GM19372 (cell line): ENCODE data around the gene PGLYRP4.
"Not testable (repeated sequence)": the region's sequence is repeated elsewhere in the genome, so short reads cannot be mapped to it uniquely, and the experiment has no call there.

Source experiments
- ATAC-seq: cut with Tn5 transposase; IDR thresholded peaks from one replicate; pipeline ENCODE4 v1.9.1; 2021; ENCODE audit warnings: mild to moderate bottlenecking, low read depth, moderate library complexity; ENCODE audit not compliant: unreplicated experiment

PGLYRP4 gene

DNA sequence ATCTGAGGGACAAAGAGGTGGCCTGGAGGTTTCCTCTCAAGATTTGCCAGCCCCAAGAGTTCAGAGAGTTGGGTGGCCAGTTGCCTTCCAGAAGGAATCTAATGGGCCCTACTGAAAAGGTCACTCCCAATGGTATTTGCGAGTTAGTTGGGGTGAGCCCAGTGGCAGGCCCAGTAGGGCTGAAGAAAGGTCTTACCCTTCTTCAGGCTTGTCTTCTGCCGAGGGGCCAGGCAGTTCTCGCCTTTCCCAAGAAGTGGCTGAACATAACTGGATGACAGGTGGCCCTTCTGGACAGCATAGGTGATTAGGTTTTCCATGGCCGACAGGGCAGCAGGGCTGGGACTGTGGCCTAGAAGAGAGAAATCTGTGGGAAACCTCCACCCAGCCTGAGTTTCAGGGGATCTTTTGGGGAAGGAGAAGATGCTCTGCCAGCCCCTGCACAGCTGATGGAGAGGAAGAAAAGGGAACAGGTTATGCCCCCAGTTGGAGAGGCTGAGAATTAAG is 7.2 kb downstream of the PGLYRP4 start:
- ATAC-seq, result no peak

DNA sequence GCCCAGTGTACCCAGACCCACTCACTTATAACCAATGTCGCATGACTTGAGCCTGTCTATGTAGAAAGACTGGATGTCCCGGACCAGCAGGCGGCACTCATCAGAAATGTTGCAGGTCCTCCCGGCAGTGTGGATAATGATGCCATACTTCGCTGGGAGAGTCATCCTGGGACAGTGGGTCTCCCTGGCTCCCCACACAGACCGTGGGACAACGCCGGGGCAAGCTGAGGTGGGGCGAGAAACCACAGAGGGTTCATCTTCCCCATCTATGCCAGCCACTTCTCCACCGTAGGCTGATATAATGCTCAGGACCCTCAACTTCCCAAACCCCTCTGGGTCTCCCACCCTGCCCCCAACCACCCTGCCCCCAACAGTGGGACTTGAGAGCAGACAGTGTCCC is 8.3 kb downstream of the PGLYRP4 start:
- no peak for ATAC-seq

DNA sequence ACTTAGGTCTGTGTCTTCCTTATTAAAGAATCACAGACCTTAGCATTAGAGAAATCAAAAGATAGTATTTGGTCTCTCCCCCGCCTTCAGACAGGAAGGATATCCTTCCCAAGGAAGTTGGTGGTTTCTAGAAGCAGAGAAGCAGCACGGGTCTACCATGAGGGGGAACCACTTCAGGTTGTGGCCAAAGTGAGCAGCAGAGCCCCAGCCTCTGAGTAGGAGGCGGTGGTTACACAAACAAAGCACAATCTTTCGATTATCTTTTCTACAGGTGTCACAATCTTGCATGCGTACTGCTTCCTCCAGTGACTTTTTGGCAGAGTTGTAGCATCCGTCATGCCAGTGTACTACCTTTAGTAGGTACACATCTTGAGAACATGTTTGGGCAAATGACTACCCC is 8.8 kb downstream of the PGLYRP4 start:
- no peak for ATAC-seq

- ATAC-seq, result no peak
Observed at GRCh38 chr1:153337980-153338853, 10.4 kb downstream of the PGLYRP4 start.

- ATAC-seq, result no peak
Observed at GRCh38 chr1:153336650-153337049, 12.0 kb downstream of the PGLYRP4 start.

DNA sequence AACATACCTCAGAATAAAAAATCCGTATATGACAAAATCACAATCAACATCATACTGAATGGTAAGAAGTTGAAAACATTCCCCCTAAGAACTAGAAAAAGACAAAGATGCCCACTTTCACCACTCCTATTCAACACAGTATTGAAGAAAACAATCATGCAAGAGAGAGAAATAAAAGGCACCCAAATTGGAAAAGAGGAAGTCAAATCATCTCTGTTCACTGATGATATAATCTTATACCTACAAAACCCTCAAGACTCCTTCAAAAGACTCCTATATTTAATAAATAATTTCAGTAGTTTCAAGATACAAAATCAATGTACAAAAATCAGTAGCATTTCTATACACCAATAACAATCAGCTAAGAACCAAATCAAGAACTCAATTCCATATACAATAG is 14.7 kb downstream of the PGLYRP4 start:
- no peak for ATAC-seq

DNA sequence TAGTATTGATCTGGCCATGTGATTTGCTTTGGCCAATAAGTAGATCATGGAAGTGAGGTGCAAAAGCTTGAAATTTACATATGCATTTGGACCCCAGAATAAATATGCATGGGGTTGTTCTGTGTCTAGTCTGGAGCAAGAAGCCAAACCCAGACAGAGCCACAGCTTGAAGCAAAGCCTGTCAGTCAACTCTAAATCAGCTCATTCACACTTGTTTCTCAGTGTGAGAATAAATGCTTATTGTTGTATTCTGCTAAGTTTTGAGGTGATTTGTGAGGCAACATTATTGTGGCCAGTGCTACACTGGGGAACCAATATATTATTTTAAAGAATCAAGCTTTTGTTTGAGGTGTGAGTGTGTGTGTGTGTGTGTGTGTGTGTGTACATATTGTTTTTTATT is 23.7 kb downstream of the PGLYRP4 start:
- no peak for ATAC-seq

GRCh38 chr1:153322568-153322967 is 26.1 kb downstream of the PGLYRP4 start:
- no peak for ATAC-seq

DNA sequence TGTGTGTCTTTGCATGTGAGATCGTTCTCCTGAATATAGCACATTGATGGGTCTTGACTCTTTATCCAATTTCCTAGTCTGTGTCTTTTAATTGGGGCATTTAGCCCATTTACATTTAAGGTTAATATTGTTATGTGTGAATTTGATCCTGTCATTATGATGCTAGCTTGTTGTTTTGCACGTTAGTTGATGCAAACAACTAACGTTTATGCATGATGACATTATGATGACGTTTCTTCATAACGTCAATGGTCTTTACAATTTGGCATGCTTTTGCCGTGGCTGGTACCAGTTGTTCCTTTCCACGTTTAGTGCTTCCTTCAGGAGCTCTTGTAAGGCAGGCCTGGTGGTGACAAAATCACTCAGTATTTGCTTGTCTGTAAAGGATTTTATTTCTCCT is 30.5 kb downstream of the PGLYRP4 start:
- ATAC-seq, result not testable (repeated sequence)

DNA sequence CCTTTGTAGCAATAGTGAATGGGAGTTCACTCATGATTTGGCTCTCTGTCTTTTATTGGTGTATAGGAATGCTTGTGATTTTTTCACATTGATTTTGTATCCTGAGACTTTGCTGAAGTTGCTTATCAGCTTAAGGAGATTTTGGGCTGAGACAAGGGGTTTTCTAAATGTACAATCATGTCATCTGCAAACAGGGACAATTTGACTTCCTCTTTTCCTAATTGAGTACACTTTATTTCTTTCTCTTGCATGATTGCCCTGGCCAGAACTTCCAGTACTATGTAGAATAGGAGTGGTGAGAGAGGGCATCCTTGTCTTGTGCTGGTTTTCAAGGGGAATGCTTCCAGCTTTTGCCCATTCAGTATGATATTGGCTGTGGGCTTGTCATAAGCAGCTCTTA is 32.6 kb downstream of the PGLYRP4 start:
- ATAC-seq, result not testable (repeated sequence)

- ATAC-seq, result not testable (repeated sequence)
Observed at GRCh38 chr1:153314388-153314787, 34.3 kb downstream of the PGLYRP4 start.

DNA sequence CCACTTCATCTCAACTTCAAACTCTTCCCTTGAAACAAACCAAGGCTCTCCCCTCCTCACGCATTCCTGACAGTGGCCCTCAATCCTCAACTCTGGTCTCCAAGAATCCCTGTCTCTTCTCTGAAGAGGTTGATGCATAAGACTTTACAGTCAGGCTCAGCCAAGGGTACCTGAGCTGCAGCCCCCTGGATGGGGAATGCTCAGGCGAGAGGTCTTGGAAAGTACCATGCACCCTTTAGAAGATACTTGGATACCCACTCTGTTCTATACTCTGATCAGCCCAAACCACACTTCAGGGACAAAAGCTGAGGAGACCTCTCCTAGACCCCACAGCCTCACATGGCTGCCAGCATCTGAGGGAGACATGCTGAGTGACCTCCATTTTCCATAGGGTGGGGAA is 35.4 kb downstream of the PGLYRP4 start:
- no peak for ATAC-seq

GRCh38 chr1:153312570-153313186 is 36.0 kb downstream of the PGLYRP4 start, which contains the start of gene PGLYRP3:
TSS of gene PGLYRP3 (minus strand) at chr1:153312952. CDS start at chr1:153310665, 2,287 bp downstream.
- ATAC-seq, result no peak

DNA sequence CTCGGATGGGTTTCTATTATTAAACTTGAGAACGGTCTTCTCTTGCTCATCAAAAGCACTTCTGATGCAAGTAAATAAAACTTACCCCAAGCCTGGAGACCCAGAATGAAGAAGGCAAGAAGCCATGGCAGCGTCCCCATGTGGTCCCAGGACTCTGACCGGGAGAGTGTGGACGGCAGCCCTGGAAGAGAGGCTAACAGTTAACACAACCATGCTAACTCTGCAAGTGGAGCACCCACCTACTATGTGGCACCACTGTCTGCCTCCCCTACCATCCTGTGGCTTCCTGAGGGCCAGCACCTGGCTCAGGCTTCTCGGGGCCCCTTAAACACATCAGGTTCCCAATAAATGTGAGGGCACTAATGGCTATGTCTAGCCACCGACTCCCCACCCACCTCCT is 38.1 kb downstream of the PGLYRP4 start:
- no peak for ATAC-seq

DNA sequence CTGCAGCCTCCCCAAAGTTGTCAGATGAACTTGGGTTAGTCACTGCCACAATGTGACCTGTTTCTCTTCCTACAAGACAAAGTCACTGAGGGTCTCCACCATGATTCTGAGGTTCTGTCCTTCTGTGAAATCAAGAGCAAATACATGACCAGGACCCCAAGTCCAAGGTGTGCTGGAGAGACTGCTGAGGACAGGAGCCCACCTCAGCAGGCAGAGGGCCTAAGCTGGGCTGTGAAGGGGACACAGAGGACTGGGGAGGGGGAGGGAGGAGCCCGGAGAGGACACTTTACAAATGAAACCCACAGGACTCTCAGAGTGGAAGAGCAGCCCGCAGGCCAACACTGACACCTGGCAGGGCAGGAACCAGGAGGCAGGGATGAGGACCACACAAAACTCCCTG is 39.2 kb downstream of the PGLYRP4 start:
- ATAC-seq, result no peak

- ATAC-seq, result no peak
Observed at GRCh38 chr1:153308540-153308939, 40.1 kb downstream of the PGLYRP4 start.

GRCh38 chr1:153307221-153307600 is 41.4 kb downstream of the PGLYRP4 start:
- no peak for ATAC-seq

DNA sequence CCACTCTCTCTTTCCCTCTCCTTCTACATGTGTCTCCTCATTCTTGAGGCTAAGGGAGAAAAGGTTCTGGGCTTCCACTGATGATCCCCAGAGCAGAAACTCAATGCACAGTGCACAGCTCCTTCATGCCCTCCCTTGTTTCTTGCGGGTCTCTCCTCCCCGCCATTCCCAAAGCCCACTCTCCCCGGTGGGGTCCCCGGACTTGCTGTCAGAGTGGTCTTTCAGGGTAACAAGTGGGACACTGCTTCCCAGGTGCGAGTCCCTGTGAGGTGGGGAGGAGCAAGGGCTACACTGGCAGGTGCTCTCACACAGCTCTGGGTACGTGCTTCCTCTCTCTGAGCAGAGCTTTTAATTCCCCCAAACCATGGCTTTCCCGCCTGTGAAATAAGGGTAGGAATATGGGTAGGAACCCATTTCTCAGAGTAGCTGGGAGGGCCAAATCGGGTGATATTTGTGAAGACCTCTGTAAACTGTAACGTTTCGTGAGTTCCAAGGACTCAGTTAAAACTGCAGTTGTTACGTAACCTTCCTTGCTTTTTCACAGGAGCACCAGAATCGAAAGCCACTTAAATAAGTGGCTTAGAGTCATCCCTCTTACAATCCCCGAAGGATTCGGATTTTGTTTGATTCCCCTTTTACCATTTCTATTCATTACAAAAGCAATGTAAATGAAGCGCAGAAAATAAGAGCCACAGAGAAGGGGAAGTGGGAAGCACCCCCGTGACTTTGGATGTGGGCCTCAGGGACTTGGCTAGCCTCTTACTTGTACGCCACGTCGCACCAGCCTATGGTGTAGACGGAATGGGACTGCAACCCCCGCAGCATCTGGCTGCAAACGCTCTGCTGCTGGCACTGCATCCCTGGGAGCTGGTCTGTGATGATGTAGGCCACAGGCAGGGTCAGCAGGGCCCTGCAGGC is 42.1 kb downstream of the PGLYRP4 start:
- ATAC-seq, result no peak

- ATAC-seq, result no peak
Observed at GRCh38 chr1:153305682-153306081, 43.0 kb downstream of the PGLYRP4 start.

GRCh38 chr1:153302308-153302707 is 46.3 kb downstream of the PGLYRP4 start:
- ATAC-seq, result no peak

GRCh38 chr1:153293851-153294250 is 54.8 kb downstream of the PGLYRP4 start:
- ATAC-seq, result no peak
